HUES48 (cell line): ENCODE data around the gene SLC5A10.
"Not testable (repeated sequence)": the region's sequence is repeated elsewhere in the genome, so short reads cannot be mapped to it uniquely, and the experiment has no call there.

Experiments
- H3K27ac ChIP-seq: one replicate; pipeline ENCODE4 v1.7.0; 2013; ENCODE audit warnings: low read depth, low read length, inconsistent platforms
- H3K27me3 ChIP-seq: 2 replicates; pipeline ENCODE4 v1.6.1; 2013; ENCODE audit warnings: mild to moderate bottlenecking, low read length; ENCODE audit not compliant: control insufficient read depth, insufficient read depth
- H3K36me3 ChIP-seq: 2 replicates; pipeline ENCODE4 v1.6.1; 2013; ENCODE audit warnings: low read length; ENCODE audit not compliant: control insufficient read depth, insufficient read depth
- H3K4me1 ChIP-seq: 2 replicates; pipeline ENCODE4 v1.6.1; 2013; ENCODE audit warnings: mild to moderate bottlenecking, low read length; ENCODE audit not compliant: control insufficient read depth, insufficient read depth
- H3K4me3 ChIP-seq: 2 replicates; pipeline ENCODE4 v1.5.1; 2013; ENCODE audit warnings: mild to moderate bottlenecking, low read depth, low read length
- H3K9ac ChIP-seq: 2 replicates; pipeline ENCODE4 v1.6.1; 2013; ENCODE audit warnings: mild to moderate bottlenecking, low read depth, low read length, moderate library complexity
- H3K9me3 ChIP-seq: 2 replicates; pipeline ENCODE4 v1.6.1; 2013; ENCODE audit warnings: low read length; ENCODE audit not compliant: control insufficient read depth, insufficient read depth

SLC5A10 gene

GRCh38 chr17:19036186-19036585 is 84.2 kb downstream of the SLC5A10 start:
- not testable (repeated sequence) for H3K27ac ChIP-seq, H3K9ac ChIP-seq

GRCh38 chr17:19037547-19037946 is 85.6 kb downstream of the SLC5A10 start:
- not testable (repeated sequence) for H3K36me3 ChIP-seq, H3K4me1 ChIP-seq, H3K4me3 ChIP-seq, H3K9ac ChIP-seq, H3K9me3 ChIP-seq, H3K27me3 ChIP-seq, H3K27ac ChIP-seq

More at GRCh38 chr17:19036186-19036585, 84.2 kb downstream of the SLC5A10 start:
- not testable (repeated sequence) for H3K36me3 ChIP-seq, H3K27me3 ChIP-seq, H3K4me1 ChIP-seq, H3K9me3 ChIP-seq, H3K4me3 ChIP-seq

- not testable (repeated sequence) for H3K9ac ChIP-seq, H3K4me3 ChIP-seq, H3K4me1 ChIP-seq, H3K27me3 ChIP-seq, H3K36me3 ChIP-seq, H3K9me3 ChIP-seq, H3K27ac ChIP-seq
These were observed 86.0 kb downstream of the SLC5A10 start for GRCh38 chr17:19038007-19038406.

GRCh38 chr17:19038730-19039129 is 86.8 kb downstream of the SLC5A10 start:
- H3K27ac ChIP-seq, H3K4me3 ChIP-seq, H3K4me1 ChIP-seq, H3K27me3 ChIP-seq, H3K9me3 ChIP-seq, H3K9ac ChIP-seq, H3K36me3 ChIP-seq: not testable (repeated sequence)

- not testable (repeated sequence) for H3K36me3 ChIP-seq, H3K9me3 ChIP-seq, H3K27me3 ChIP-seq, H3K9ac ChIP-seq, H3K4me1 ChIP-seq, H3K27ac ChIP-seq, H3K4me3 ChIP-seq
These were observed 88.4 kb downstream of the SLC5A10 start for GRCh38 chr17:19040350-19040749.

GRCh38 chr17:19041871-19042270 is 89.9 kb downstream of the SLC5A10 start:
- H3K9me3 ChIP-seq, H3K27ac ChIP-seq, H3K36me3 ChIP-seq, H3K27me3 ChIP-seq, H3K9ac ChIP-seq, H3K4me3 ChIP-seq, H3K4me1 ChIP-seq: not testable (repeated sequence)

GRCh38 chr17:19042369-19042768 is 90.4 kb downstream of the SLC5A10 start:
- H3K27ac ChIP-seq, H3K36me3 ChIP-seq, H3K4me3 ChIP-seq, H3K9me3 ChIP-seq, H3K9ac ChIP-seq, H3K4me1 ChIP-seq, H3K27me3 ChIP-seq: not testable (repeated sequence)

- H3K27ac ChIP-seq, H3K4me1 ChIP-seq, H3K36me3 ChIP-seq, H3K9ac ChIP-seq, H3K4me3 ChIP-seq, H3K27me3 ChIP-seq, H3K9me3 ChIP-seq: not testable (repeated sequence)
These were observed 91.1 kb downstream of the SLC5A10 start for GRCh38 chr17:19043032-19043431.

- not testable (repeated sequence) for H3K4me3 ChIP-seq, H3K9ac ChIP-seq, H3K9me3 ChIP-seq, H3K27ac ChIP-seq, H3K27me3 ChIP-seq, H3K36me3 ChIP-seq, H3K4me1 ChIP-seq
These were observed 92.7 kb downstream of the SLC5A10 start for GRCh38 chr17:19044643-19045042.

- H3K27me3 ChIP-seq, H3K4me3 ChIP-seq, H3K27ac ChIP-seq: not testable (repeated sequence)
These were observed 94.9 kb downstream of the SLC5A10 start, which contains the start of gene GRAP for GRCh38 chr17:19046782-19047375. GRAP (minus strand) TSS chr17:19046957; CDS start chr17:19046926, 31 bp downstream.

GRCh38 chr17:19047510-19047909 is 95.5 kb downstream of the SLC5A10 start:
- H3K4me3 ChIP-seq, H3K27ac ChIP-seq, H3K4me1 ChIP-seq, H3K9ac ChIP-seq, H3K27me3 ChIP-seq, H3K9me3 ChIP-seq, H3K36me3 ChIP-seq: not testable (repeated sequence)

More at GRCh38 chr17:19046782-19047375, 94.9 kb downstream of the SLC5A10 start, which contains the start of gene GRAP:
- not testable (repeated sequence) for H3K9ac ChIP-seq, H3K9me3 ChIP-seq, H3K36me3 ChIP-seq, H3K4me1 ChIP-seq

GRCh38 chr17:19048826-19049225 is 96.9 kb downstream of the SLC5A10 start:
- not testable (repeated sequence) for H3K27ac ChIP-seq, H3K36me3 ChIP-seq, H3K9ac ChIP-seq, H3K4me1 ChIP-seq, H3K4me3 ChIP-seq, H3K9me3 ChIP-seq, H3K27me3 ChIP-seq
